HG03575 (cell line): Measurements from ENCODE around the gene EVI5L.
"Not testable (repeated sequence)": the region's sequence is repeated elsewhere in the genome, so short reads cannot be mapped to it uniquely, and the experiment has no call there.

ENCODE experiments used
- ATAC-seq: cut with Tn5 transposase; IDR thresholded peaks from one replicate; pipeline ENCODE4 v1.9.1; 2021; ENCODE audit not compliant: unreplicated experiment, insufficient number of reproducible peaks, low FRiP score; ENCODE audit errors: extremely low read depth

Gene EVI5L

DNA sequence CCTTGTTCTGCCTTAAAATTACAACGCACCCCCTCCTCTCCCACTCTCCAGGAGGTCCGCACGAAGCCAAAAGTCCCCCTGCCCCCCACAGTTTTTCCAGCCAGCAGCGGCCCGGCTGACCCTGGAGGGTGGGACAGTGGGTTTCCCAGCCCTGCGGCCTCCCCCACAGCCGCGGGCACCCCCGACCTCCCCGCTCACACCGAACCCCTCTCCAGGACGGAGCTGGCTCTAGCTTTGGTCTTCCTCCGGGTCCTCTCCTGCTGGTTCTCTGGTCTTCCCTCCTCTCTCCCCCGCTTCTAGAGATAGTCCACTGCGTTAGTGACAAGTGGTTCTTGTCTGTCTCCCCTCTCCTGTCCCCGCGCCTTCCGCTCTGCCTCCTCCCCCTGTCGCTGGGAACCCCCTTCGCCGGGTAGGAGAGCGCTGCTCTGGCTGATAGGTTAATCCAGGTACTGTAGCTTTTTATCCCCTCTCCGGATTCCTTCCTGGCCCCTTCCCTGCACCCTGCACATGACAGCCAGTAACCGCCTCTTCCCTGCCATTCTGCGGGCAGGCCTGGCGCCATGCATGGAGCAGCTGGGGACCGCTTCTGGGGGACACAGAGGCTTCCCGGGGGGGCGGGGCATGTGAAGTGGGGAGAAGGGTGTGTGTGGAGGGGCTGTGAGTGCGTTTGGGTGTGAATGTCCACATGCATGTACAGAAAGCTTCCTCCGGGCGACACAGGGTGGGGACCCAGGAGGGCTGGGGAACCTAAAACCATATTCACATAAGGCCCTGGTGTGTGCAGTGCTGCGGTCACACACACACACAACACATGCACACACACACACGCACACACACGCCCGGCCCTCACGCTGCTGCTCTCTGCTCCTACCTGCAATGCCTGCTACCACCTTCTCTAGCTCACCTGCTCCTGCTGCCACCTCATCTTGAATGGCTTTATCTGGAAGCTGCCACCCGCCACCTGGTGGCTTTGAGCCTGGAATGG is 27.0 kb downstream of the EVI5L start:
- ATAC-seq = no peak

DNA sequence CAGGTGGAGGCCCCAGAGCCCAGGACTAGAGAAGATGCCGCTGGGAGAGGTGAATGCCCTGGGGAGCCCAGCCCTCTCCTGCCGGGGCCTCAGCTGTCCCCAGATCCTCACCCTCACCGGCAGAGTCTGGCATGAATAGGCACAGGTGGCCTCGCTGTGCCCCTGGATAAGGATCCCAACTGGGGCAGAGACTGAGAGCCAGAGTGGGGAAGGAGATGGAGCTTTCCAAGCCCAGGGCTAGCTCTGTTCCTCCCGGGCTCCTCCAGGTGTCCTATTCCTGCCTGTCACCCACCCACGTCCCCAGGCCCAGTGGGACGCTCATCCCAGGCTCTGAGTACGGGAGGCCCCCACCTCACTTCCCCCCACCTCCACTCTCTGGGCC is 27.7 kb downstream of the EVI5L start:
- ATAC-seq = no peak

DNA sequence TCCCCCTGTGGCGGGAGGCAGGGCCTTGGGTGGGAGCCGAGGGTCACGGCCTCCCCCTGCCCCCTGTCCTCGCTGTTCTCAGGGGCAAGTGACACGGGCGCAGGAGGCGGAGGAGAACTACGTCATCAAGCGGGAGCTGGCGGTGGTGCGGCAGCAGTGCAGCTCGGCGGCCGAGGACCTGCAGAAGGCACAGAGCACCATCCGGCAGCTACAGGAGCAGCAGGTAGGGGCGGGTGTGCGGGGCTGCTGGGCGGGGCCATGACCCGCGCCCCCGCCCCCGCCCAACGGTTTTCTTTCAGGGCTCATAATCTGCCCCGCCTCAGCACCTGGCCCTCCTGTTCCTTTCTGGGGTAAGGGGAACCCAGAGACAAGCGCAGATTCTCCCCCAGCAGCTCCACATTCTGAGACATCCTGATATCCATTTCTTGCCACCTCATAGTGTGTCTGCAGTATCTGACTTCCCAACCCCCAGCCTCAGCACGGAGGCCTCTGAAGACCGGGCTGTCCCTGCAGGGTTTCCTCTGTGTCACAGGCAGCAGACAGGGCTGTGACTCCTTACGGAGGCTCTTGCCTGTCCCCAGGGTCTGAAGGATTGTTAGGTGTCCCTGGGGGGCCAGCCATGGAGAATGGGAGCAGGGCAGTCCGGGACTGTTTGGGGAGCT is 28.2 kb downstream of the EVI5L start:
- ATAC-seq = no peak

DNA sequence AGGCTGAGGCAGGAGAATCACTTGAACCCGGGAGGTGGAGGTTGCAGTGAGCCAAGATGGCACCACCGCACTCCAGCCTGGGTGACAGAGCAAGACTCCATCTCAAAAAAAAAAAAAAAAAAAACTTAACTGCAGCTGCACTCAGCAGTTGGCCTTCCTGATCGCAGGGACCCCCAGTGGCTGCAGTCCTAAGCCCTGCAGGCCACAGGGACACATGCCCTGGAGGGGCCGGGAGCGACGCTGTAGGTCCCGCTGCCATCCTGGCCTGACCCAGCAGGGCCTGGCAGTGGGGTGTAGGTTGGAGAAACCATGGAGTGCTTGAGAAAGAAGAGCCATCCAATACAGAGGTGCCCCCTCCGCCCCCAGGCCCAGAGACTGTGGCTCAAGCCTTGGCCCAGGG is 29.1 kb downstream of the EVI5L start:
- not testable (repeated sequence) for ATAC-seq

DNA sequence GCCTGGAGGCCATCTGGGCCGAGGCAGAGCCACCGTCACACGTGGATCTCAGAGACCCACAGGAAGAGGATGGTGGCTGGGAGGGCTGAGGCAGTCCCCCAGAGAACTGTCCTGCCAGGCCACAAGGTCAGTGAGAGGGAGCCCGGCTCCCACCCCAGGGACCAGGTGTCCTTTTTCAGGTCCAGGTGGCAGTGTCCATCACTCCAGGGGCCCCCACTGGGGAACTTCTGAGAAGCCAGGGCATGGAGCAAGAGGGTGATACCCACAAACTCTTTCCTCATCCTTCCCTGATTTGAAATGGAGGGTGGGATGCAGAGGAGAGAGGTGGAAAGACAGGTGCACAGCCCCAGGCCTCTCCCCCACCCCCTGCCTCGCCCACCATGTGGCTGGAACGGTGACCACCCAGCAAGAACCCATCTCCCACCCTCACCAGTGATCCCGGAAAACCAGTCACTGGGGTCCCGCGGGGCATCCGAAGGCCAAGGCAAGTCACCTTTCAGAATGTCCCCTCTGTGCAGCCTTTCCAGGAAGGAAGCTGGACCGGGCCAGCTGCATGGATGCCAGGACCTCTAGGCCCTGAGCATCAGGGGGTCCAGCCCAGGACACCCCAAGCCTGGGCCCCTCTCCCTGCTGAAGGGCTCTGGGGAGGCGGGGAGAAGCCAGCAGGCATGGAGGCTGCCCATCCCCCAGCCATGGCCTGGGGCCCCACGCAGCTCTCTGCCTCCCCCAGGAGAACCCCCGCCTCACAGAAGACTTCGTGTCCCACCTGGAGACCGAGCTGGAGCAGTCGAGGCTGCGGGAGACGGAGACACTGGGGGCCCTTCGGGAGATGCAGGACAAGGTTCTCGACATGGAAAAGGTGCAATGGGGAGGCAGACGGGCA is 30.1 kb downstream of the EVI5L start:
- ATAC-seq = no peak

DNA sequence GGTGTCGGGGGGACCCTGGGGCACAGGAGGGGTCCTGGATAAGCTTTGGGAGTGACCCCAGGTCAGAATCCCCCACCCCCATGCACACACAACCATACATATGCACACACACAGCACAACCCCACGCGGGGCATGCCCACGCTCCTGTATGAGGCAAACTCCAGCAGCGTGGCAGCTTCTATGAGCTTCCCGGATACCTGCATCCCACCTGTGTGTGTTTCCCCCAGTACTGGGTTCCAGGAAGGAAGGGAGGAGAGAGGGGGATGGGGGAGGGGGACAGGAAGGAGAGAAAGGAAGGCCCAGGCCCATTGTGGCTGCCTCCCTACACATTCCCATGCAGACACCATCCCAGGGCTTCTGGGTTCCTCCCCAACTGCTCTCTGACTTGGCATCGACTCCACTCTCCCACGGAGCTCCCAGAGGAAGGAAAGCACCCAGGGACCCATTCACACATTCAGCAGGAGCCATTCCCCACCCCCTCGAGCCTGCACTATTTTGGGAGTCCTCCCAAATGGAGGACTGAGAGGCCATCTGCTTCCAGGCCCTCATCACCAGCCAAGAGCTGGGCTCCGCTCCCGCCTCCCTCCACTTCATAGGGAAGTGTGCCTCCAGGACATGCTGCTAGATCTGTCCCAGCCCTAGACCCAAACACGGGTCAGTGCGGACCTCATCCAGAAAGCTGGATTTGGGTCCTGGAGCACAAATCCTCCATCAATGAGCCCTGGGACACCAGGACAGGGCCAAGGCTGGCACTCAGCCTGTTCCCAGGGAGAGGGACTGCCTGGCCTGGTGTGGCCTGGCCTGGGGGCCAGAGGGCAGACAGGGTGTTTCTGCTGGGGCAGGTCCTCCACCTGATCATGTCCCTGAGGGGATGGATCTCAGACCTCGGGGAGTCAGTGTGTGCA is 30.9 kb downstream of the EVI5L start:
- no peak for ATAC-seq

DNA sequence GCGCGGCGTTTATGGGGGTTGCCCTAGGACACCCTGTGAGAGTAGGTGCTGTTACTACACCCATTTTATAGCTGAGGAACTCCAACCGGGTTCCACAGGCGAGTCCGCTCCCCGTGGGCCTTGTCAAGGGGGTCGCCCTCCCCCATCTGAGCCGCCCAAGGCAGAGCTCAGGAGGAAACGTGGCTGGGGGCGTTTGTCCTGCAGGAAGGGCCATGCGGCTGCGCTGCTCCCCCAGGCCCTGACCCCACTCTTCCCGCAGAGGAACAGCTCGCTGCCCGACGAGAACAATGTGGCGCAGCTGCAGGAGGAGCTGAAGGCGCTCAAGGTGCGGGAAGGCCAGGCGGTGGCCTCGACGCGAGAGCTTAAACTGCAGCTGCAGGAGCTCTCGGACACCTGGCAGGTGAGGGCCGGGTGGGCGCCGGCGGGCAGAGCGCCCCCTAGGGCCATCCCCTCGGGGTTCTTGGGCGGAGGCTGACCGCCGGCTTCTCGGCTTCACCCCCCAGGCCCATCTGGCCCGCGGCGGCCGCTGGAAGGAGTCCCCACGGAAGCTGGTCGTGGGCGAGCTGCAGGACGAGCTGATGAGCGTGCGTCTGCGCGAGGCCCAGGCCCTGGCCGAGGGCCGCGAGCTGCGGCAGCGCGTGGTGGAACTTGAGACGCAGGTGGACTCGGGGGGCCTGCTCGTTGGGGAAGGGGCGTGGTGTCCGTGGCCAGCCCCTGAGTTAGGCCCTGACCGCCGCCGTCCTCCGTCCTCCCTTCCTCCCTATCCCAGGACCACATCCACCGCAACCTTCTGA is 31.8 kb downstream of the EVI5L start:
- ATAC-seq = no peak

DNA sequence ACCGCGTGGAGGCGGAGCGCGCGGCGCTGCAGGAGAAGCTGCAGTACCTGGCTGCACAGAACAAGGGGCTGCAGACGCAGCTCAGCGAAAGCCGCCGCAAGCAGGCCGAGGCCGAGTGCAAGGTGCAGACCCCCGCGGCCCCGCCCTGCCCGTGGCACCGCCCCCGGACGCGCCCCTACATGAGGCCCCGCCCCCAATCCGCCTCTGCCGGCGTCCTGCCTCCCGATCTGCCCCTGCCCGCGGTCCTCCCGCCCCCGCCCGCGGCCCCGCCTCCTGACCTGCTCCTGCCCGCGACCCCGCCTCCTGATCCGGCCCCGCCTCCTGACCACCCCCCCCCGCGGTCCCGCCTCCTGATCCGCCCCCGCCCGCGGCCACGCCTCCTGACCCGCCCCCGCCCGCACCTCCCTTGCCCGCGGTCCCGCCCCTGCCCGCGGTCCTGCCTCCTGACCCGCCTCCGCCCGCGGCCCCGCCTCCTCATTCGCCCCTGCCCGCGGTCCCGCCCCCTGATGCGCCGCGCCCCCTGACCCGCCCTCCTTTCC is 32.5 kb downstream of the EVI5L start:
- ATAC-seq = no peak

DNA sequence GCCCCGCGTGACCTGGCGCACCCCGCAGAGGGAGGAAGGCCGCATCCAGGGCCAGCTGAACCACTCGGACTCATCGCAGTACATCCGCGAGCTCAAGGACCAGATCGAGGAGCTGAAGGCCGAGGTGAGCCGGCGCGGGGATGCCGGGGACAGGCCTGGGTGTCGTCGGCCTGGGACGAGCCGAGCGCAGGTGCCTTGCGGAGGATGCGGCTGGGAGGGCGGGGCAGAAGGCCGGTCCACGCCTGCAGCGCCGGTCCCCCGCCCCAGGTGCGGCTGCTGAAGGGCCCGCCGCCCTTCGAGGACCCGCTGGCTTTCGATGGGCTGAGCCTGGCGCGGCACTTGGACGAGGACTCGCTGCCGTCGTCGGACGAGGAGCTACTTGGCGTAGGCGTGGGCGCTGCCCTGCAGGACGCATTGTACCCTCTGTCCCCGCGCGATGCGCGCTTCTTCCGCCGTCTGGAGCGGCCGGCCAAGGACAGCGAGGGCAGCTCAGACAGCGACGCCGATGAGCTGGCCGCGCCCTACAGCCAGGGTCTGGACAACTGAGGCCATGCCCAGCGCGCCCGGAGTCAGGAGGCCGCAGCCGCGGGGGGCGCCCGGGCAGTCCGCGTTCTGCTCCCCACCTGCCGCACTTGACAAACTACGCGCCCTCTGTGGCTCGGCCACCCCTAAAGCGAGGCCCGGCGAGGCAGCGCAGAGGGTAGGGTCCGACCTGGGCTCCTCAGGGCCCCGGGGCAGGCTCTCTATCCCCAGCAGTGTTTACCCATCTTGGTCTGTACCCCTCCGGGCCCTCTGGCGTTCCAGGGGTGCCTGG is 33.3 kb downstream of the EVI5L start:
- ATAC-seq = no peak

DNA sequence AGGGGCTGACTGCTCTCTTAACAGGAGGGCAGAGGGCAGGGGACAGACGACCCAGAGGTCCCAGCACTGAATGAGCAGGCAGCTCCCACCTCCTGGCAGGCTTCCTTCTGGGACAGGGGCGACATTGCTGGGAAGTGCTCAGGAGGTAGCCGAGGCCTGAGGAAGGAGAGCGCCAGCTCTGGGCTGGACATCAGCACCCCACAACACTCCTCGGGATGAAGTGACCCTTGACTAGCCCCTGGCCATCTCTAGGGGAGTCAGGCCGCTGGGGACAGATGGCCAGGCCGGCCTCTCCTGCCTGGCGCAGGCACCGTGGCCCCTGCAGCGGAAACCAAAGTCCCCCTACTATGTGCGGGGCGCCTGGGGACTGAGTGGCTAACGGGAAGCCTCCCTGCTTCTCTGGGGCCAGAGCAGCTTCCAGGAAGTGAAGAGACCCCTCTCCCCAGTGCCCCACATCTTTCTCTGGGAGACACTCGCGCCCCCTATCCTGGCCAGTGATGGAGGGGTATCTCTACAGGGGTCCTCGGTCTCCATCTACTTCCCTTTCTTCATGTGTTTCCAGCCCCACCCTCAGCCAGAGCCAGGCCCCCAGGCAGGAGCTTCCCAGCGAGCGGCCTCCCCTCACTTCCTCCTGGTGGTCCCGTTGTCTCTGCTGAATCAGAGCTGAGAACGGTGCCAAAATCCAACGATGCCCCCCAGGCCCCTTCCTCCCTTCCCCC is 34.1 kb downstream of the EVI5L start:
- ATAC-seq = no peak

DNA sequence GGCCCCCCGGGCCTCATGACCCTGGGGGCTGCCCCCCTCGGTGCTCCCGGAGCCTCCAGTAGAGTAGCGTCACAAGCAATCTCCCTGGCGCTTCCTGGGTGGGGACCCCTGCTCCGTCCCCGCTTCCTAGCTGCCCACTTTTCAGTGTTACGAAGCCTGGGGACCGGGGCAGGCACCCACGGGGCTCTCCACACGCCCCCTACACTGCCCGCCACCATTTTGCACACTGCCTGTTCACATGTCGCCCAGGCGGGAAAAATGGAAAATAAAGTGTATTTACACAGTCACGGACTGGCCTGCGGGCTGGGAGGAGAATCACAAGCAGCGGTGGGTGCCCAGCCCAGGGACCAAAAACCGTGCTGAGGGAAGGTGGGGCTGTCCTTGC is 34.7 kb downstream of the EVI5L start:
- ATAC-seq = no peak

DNA sequence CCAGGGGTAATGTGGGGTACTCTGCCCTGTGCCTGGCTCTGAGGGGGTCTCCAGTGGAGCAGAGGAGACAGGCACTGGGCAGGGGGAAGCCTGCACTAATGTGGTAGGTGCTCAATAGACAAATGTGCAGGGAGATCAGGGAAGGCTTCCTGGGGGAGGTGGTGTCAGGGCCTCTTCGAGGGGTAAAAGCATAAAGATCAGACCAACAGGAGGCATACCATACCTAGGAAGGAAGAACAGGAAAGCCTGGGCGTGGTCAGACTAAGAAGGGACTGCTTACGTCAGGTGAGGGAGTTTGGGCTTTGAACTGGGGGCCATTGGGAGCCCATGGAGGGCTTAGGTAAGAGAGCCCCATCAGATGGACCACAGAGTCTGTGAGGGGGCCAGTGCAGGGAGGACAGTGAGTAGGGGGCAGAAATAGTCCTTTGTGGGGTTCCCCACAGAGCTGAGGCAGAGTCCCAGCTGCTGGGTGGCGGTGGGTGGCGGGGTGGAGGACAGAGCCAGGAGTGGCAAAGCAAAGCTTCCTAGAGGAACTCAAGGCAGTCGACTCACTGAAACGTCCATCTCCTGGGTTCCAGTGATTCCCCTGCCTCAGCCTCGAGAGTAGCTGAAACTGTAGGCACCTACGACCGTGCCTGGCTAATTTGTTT is 35.4 kb downstream of the EVI5L start:
- ATAC-seq = no peak

DNA sequence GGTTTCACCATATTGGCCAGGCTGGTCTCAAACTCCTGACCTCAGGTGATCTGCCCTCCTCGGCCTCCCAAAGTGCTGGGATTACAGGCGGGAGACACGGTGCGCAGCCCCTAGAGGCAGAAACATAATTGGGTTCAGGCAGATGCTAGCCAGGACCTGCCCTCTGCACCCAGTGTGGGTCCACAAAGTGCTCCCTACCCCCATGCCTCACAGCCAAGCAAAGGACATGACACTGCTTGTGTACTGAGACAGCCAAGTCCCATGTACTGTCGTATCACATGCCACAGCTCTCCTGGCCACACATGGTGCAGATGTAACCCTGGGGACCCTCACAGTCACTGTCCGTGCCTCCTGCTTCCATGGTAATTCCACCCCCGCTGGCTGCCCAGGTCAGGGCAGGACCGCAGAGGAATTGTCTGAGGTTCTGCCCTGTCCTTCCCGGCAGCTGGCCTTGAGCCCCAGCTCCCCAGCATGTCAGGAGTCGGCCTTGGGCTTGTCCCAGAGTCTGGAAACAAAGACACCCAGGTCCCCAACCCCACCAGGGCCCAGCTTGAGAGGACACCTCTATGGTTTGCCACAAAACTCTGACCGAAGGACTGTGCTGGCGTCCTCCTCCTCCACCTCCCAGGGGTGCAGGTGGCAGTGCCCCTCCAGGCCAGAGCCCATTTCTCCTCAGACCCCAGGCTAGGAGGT is 36.5 kb downstream of the EVI5L start:
- no peak for ATAC-seq

DNA sequence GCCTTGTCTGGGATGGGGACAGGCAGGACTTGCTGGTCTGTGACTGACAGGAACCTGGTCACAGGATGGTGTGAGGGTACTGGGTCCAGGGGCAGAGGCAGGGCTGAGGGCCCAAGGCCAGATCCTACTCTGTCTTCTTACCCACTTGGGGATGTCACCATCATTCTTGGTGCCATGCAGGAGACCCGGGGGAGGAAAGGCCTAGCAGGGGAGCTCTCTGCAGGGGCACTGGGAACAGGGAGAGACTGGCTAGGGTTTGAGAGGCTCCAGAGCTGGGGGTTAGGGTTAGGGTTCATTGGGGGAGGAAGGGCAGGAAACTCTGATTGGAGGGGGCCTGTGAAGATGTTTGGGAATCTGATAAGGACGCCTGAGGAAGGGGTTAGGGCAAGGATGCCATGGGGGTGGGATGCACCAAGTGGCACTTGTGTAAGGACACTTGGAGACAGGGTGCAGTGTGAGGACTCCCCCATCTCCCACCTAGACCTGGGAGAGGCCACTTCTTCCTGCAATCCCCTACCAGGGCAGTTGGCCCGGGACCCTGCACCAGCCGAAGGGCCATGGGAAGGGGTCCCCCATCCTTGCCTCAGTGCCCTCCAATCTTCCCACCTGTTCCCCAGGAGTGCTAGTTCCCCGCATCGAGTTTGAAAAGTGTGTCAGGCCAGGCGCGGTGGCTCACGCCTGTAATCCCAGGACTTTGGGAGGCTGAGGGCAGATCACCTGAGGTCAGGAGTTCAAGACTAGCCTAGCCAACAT is 37.2 kb downstream of the EVI5L start:
- ATAC-seq = no peak

DNA sequence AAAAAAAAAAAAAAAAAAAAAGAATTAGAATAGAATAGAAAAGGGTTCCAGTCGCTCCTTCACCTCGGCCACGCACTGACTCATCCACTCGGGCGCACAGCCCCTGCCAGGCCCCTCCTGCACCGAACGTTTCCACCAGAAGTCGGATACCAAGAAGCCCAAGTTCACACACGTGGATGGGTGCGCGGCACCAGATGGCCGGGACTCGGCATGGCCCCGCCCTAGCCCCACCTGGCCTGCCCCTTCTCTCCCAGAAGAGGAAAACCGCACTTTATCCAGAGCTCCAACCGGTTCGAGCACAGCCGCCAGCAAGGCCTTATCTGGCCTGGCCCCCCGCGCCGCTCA is 38.3 kb downstream of the EVI5L start:
- no peak for ATAC-seq
